HL-60 (cell line): ENCODE data around the gene HPCAL1.

ENCODE experiments used
- POLR2AphosphoS5 ChIP-seq: IDR thresholded peaks from 2 replicates; pipeline ENCODE4 v1.6.1; 2012; ENCODE audit warnings: low read depth
- SPI1 ChIP-seq: IDR thresholded peaks from 2 replicates; pipeline ENCODE4 v1.6.1; 2012; ENCODE audit warnings: low read depth, mild to moderate bottlenecking, borderline replicate concordance
- TF ChIP-seq, protein P1 (sequence below): IDR thresholded peaks from one replicate; pipeline ENCODE4 v1.5.1; 2011; ENCODE audit warnings: low read length, control low read depth, inconsistent platforms; ENCODE audit not compliant: insufficient read depth
- TF ChIP-seq, protein P2 (sequence below): IDR thresholded peaks from 2 replicates; pipeline ENCODE4 v1.6.1; 2012; ENCODE audit warnings: low read depth; ENCODE audit not compliant: insufficient replicate concordance

DNA sequence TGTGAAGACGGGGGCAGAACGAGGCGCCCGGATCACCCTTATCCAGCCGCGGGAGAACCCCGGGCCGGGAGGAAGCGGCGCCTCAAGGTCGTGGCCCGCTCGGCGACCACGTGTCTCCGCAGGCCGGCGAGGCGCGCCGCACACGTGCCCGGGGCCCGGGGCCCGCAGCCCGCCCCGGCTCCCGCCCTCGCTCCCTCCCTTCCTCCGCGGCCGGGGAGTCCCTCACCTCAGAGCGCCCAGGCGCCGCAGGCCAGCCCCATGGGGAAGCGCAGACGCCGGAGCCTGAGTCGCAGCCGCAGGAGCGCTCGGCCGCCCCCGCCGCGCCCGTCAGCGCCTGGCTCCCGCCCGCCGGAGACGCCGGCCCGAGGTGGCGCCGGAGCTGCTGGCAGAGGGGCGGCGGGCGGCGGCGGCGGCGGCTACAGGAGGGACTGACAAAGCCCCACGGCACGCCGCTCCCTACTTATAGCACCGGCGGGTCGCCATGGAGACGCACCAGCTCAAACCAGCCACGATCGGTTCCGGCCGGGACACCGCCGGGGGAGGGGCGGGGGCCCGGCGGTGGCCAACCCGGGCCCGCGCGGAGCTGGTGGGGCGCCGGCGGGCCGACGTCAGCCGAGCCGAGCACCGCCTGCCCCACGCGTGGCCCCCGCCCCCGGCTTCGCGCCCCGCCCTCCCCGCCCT, 145.3 kb downstream of the HPCAL1 start, which contains the start of gene ODC1:
- TF ChIP-seq, protein P1, sequence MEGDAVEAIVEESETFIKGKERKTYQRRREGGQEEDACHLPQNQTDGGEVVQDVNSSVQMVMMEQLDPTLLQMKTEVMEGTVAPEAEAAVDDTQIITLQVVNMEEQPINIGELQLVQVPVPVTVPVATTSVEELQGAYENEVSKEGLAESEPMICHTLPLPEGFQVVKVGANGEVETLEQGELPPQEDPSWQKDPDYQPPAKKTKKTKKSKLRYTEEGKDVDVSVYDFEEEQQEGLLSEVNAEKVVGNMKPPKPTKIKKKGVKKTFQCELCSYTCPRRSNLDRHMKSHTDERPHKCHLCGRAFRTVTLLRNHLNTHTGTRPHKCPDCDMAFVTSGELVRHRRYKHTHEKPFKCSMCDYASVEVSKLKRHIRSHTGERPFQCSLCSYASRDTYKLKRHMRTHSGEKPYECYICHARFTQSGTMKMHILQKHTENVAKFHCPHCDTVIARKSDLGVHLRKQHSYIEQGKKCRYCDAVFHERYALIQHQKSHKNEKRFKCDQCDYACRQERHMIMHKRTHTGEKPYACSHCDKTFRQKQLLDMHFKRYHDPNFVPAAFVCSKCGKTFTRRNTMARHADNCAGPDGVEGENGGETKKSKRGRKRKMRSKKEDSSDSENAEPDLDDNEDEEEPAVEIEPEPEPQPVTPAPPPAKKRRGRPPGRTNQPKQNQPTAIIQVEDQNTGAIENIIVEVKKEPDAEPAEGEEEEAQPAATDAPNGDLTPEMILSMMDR = no peak
- TF ChIP-seq, protein P2, sequence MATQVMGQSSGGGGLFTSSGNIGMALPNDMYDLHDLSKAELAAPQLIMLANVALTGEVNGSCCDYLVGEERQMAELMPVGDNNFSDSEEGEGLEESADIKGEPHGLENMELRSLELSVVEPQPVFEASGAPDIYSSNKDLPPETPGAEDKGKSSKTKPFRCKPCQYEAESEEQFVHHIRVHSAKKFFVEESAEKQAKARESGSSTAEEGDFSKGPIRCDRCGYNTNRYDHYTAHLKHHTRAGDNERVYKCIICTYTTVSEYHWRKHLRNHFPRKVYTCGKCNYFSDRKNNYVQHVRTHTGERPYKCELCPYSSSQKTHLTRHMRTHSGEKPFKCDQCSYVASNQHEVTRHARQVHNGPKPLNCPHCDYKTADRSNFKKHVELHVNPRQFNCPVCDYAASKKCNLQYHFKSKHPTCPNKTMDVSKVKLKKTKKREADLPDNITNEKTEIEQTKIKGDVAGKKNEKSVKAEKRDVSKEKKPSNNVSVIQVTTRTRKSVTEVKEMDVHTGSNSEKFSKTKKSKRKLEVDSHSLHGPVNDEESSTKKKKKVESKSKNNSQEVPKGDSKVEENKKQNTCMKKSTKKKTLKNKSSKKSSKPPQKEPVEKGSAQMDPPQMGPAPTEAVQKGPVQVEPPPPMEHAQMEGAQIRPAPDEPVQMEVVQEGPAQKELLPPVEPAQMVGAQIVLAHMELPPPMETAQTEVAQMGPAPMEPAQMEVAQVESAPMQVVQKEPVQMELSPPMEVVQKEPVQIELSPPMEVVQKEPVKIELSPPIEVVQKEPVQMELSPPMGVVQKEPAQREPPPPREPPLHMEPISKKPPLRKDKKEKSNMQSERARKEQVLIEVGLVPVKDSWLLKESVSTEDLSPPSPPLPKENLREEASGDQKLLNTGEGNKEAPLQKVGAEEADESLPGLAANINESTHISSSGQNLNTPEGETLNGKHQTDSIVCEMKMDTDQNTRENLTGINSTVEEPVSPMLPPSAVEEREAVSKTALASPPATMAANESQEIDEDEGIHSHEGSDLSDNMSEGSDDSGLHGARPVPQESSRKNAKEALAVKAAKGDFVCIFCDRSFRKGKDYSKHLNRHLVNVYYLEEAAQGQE = peak; percentile 54
- TF ChIP-seq SPI1 (no peak), POLR2AphosphoS5 (no peak; the same call in 1 of the 2 replicates)
